Prostate gland (tissue), 2 donors: Measurements from ENCODE around the gene ZNFX1.

Source experiments
- POLR2AphosphoS5 ChIP-seq: sonication (generic); formaldehyde crosslinking; IDR thresholded peaks from one replicate; pipeline ENCODE4 v1.6.1; 2017; ENCODE audit warnings: antibody characterized with exemption
- TF ChIP-seq, protein P1 (sequence below), 4 experiments: fragments of 200-600 bp in 2 of 4; fragments of 450-650 bp in 2 of 4; sonication (generic) in 2 of 4; IDR thresholded peaks; 1 replicate in 3 of 4; 2 replicates in 1 of 4; pipeline ENCODE4 v1.5.1; 2016 to 2019; ENCODE audit warnings: antibody characterized with exemption in 4 of 4, mild to moderate bottlenecking in 2 of 4, moderate library complexity in 2 of 4

GRCh38 chr20:49262444-49262843 is 15.4 kb downstream of the ZNFX1 start:
- TF ChIP-seq, protein P1, sequence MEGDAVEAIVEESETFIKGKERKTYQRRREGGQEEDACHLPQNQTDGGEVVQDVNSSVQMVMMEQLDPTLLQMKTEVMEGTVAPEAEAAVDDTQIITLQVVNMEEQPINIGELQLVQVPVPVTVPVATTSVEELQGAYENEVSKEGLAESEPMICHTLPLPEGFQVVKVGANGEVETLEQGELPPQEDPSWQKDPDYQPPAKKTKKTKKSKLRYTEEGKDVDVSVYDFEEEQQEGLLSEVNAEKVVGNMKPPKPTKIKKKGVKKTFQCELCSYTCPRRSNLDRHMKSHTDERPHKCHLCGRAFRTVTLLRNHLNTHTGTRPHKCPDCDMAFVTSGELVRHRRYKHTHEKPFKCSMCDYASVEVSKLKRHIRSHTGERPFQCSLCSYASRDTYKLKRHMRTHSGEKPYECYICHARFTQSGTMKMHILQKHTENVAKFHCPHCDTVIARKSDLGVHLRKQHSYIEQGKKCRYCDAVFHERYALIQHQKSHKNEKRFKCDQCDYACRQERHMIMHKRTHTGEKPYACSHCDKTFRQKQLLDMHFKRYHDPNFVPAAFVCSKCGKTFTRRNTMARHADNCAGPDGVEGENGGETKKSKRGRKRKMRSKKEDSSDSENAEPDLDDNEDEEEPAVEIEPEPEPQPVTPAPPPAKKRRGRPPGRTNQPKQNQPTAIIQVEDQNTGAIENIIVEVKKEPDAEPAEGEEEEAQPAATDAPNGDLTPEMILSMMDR (IDR thresholded peaks at IDR 0.05) = no peak
- no peak for TF ChIP-seq POLR2AphosphoS5
